Measurements from ENCODE around the gene TMOD3.
"Not testable (repeated sequence)": the region's sequence is repeated elsewhere in the genome, so short reads cannot be mapped to it uniquely, and the experiment has no call there.

TMOD3 gene
- total RNA-seq, result 112 to 201 (median 161) reads per million in 17 experiments

GRCh38 chr15:51829376-51830275 lies at the start of gene TMOD3:
Gene TMOD3 (plus strand): TSS chr15:51829653. CDS start chr15:51862885, 33,232 bp downstream.
- DNase-seq, result peak; percentile 94 to 97 (median 96)

GRCh38 chr15:51780636-51781035 lies 48.8 kb upstream of the TMOD3 start:
- DNase-seq, result no peak

- DNase-seq, result no peak
Measured at GRCh38 chr15:51781506-51781905, 47.9 kb upstream of the TMOD3 start.

GRCh38 chr15:51782357-51782896 lies 47.0 kb upstream of the TMOD3 start:
- peak in 2 of 4 experiments; percentile 6 to 24 for DNase-seq

- no peak for DNase-seq
Measured at GRCh38 chr15:51783967-51784366, 45.5 kb upstream of the TMOD3 start.

GRCh38 chr15:51787130-51787529 lies 42.3 kb upstream of the TMOD3 start:
- not testable (repeated sequence) for DNase-seq

GRCh38 chr15:51792474-51792873 lies 37.0 kb upstream of the TMOD3 start:
- DNase-seq, result not testable (repeated sequence)

- no peak for DNase-seq
Measured at GRCh38 chr15:51793521-51794305, 35.7 kb upstream of the TMOD3 start.

- peak in 1 of 4 experiments; percentile 25 for DNase-seq
Measured at GRCh38 chr15:51796847-51797401, 32.5 kb upstream of the TMOD3 start.

GRCh38 chr15:51798281-51798680 lies 31.2 kb upstream of the TMOD3 start:
- no peak for DNase-seq

- no peak for DNase-seq
Measured at GRCh38 chr15:51799282-51800252, 29.9 kb upstream of the TMOD3 start.

- DNase-seq, result peak in 3 of 4 experiments; percentile 7 to 24 (median 14)
Measured at GRCh38 chr15:51801391-51801835, 28.0 kb upstream of the TMOD3 start.

GRCh38 chr15:51802593-51802992 lies 26.9 kb upstream of the TMOD3 start:
- no peak for DNase-seq

GRCh38 chr15:51803965-51804364 lies 25.5 kb upstream of the TMOD3 start:
- no peak for DNase-seq

GRCh38 chr15:51806123-51806522 lies 23.3 kb upstream of the TMOD3 start:
- no peak for DNase-seq

GRCh38 chr15:51809457-51809856 lies 20.0 kb upstream of the TMOD3 start:
- DNase-seq, result no peak

GRCh38 chr15:51812598-51812997 lies 16.9 kb upstream of the TMOD3 start:
- no peak for DNase-seq

GRCh38 chr15:51814606-51815005 lies 14.8 kb upstream of the TMOD3 start:
- no peak for DNase-seq

GRCh38 chr15:51816611-51817010 lies 12.8 kb upstream of the TMOD3 start:
- DNase-seq, result no peak

GRCh38 chr15:51818150-51818549 lies 11.3 kb upstream of the TMOD3 start:
- no peak for DNase-seq

GRCh38 chr15:51825698-51826097 lies 3.8 kb upstream of the TMOD3 start:
- no peak for DNase-seq

Data from suppressor macrophage (primary cell).